Measurements from ENCODE around the gene TMEM164. TPM values are rescaled to one million over a fixed set of nuclear protein-coding genes. Genes with fewer than 3 reads are reported as not detected.
A peak's percentile ranks its signal among the peaks of the same experiment; 100 is the strongest.

The TMEM164 gene
- total and polyA plus RNA-seq, 2 of the 4 experiments (the other 2 are of a cell fraction), result 6.3 to 7.1 TPM

DNA sequence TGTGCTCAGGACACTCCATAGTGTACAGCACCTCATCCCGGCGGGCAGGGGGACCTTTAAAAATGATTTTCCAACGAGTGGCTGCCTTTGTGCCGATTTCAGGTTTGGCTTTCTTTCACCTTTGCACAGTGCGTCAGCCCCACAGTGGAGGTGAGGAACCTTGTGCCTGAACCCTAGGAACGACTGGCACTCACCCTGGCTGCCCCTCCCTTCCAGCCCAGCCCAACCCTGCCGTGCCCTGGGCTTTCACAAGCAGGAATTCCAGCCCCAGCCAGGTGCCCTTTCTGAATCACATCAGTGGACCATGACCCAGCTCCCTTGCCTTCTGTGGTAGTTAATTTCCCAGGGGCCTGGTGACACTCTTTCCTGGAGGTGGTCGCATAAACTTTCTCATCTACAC lies 1.3 kb downstream of the TMEM164 start:
- H3K36me3 ChIP-seq (ENCODE audit: control insufficient read depth, insufficient read depth, low read length), result no peaks in the 10 kb centered on the region
- H2AFZ ChIP-seq (replicated peaks; ENCODE audit: low read length, poor library complexity), result peak overlapping the region; percentile 37
- H3K18ac ChIP-seq (ENCODE audit: low read depth, low read length), result no peak overlapping the region
- H2AK9ac ChIP-seq (replicated peaks; ENCODE audit: low read depth, low read length, poor library complexity), result peak overlapping the region; percentile 79
- ATAC-seq (ENCODE audit: low read depth), result no peak
- H4K8ac ChIP-seq (ENCODE audit: low read depth in 2 of 2, low read length in 2 of 2), result no peak overlapping the region
- H2BK15ac ChIP-seq (ENCODE audit: low read depth, low read length), result no peak overlapping the region
- peaks cover 3% of the 10 kb centered on the region; the same call in 1 of the 2 replicates for H3K27me3 ChIP-seq (ENCODE audit: control insufficient read depth, insufficient read depth, low read length)
- H2BK20ac ChIP-seq (ENCODE audit: low read depth, low read length), result no peak overlapping the region
- no peak overlapping the region for H3K27ac ChIP-seq (ENCODE audit: insufficient read depth, low read length)
- H3K9me1 ChIP-seq (ENCODE audit: insufficient read depth, low read length), result 0 out of 2 replicates have a peak, but pooled peaks cover 4% of the 10 kb centered on the region
- no peak overlapping the region for H3K4me2 ChIP-seq (ENCODE audit: low read depth, low read length)
- in situ Hi-C loops (cut with MboI; ENCODE audit: low sequenced_read_pairs) (no loop called here), dilution Hi-C loops (cut with HindIII; ENCODE audit: low sequenced_read_pairs, unreplicated experiment) (no loop called here), intact Hi-C loops (cut with micrococcal nuclease) (loop anchor here (5.0 to 10.0 kb wide), 2 partner anchors 141 to 408 kb away; no protein-coding TSS in a partner anchor)
- no peak overlapping the region for H4K5ac ChIP-seq (ENCODE audit: low read depth, low read length)
- no peak overlapping the region for H3K4ac ChIP-seq (ENCODE audit: low read depth, low read length)
- TF ChIP-seq POLR2A (IDR thresholded peaks at IDR 0.05; ENCODE audit: low read depth, low read length) (no peak), RFX5 (IDR thresholded peaks at IDR 0.05; ENCODE audit: low read depth, low read length) (no peak), RCOR1 (IDR thresholded peaks at IDR 0.05; ENCODE audit: insufficient replicate concordance, low read length) (no peak), CHD1 (IDR thresholded peaks at IDR 0.05; ENCODE audit: low read depth, low read length) (no peak), CEBPB (IDR thresholded peaks at IDR 0.05; ENCODE audit: low read depth, low read length) (no peak), MXI1 (IDR thresholded peaks at IDR 0.05; ENCODE audit: borderline replicate concordance, low read depth, low read length) (no peak), MAFK (IDR thresholded peaks at IDR 0.05; ENCODE audit: low read depth, low read length) (no peak), RAD21 (IDR thresholded peaks at IDR 0.05; ENCODE audit: low read length) (no peak), BHLHE40 (IDR thresholded peaks at IDR 0.05; ENCODE audit: low read depth, low read length) (no peak), NFE2L2 (IDR thresholded peaks at IDR 0.05; ENCODE audit: low read depth, low read length) (no peak), MAZ (IDR thresholded peaks at IDR 0.05; ENCODE audit: borderline replicate concordance, low read depth, low read length) (no peak), SMC3 (IDR thresholded peaks at IDR 0.05; ENCODE audit: low read depth, low read length) (no peak), FOS (IDR thresholded peaks at IDR 0.05; ENCODE audit: low read depth, low read length) (no peak)
- TF ChIP-seq, protein P1, sequence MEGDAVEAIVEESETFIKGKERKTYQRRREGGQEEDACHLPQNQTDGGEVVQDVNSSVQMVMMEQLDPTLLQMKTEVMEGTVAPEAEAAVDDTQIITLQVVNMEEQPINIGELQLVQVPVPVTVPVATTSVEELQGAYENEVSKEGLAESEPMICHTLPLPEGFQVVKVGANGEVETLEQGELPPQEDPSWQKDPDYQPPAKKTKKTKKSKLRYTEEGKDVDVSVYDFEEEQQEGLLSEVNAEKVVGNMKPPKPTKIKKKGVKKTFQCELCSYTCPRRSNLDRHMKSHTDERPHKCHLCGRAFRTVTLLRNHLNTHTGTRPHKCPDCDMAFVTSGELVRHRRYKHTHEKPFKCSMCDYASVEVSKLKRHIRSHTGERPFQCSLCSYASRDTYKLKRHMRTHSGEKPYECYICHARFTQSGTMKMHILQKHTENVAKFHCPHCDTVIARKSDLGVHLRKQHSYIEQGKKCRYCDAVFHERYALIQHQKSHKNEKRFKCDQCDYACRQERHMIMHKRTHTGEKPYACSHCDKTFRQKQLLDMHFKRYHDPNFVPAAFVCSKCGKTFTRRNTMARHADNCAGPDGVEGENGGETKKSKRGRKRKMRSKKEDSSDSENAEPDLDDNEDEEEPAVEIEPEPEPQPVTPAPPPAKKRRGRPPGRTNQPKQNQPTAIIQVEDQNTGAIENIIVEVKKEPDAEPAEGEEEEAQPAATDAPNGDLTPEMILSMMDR (conservative IDR thresholded peaks at IDR 0.05; ENCODE audit: low read depth, low read length), result no peak
- TF ChIP-seq, protein P2, sequence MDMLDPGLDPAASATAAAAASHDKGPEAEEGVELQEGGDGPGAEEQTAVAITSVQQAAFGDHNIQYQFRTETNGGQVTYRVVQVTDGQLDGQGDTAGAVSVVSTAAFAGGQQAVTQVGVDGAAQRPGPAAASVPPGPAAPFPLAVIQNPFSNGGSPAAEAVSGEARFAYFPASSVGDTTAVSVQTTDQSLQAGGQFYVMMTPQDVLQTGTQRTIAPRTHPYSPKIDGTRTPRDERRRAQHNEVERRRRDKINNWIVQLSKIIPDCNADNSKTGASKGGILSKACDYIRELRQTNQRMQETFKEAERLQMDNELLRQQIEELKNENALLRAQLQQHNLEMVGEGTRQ (IDR thresholded peaks at IDR 0.05; ENCODE audit: low read depth, low read length), result no peak
- no peaks in the 10 kb centered on the region for H3K9me3 ChIP-seq (ENCODE audit: control insufficient read depth, insufficient read depth, low read length)
- ChIA-PET POLR2A (ENCODE audit: unreplicated experiment) (no interaction called here), CTCF (no interaction called here)
- no peaks in the 10 kb centered on the region; the same call in 1 of the 2 replicates for H4K20me1 ChIP-seq (ENCODE audit: insufficient read depth, low read length)
- H3K56ac ChIP-seq (ENCODE audit: extremely low read depth, insufficient read depth, low read length), result no peak overlapping the region
- no peak overlapping the region for H4K91ac ChIP-seq (ENCODE audit: insufficient read depth, low read depth, low read length)
- no peak overlapping the region for H3K4me3 ChIP-seq (ENCODE audit: insufficient read depth, low read depth, low read length)
- no TSS peak for BruUV-seq (replicated peaks)
- peaks cover 0 to 6% of the 10 kb centered on the region in 2 experiments; a peak in 1 of 4 replicates for H3K79me1 ChIP-seq (ENCODE audit: low read depth in 1 of 2, low read length in 2 of 2)
- no peaks in the 10 kb centered on the region for H3K4me1 ChIP-seq (ENCODE audit: control insufficient read depth, insufficient read depth, low read length)
- no peak overlapping the region for H3K9ac ChIP-seq (ENCODE audit: low read depth, low read length)
- no peak overlapping the region for H3K23ac ChIP-seq (ENCODE audit: low read depth, low read length)
- H2AK5ac ChIP-seq (ENCODE audit: low read depth, low read length), result no peak overlapping the region
- no peak overlapping the region for H2BK5ac ChIP-seq (ENCODE audit: low read depth, low read length, poor library complexity, severe bottlenecking)
- WGBS, 2 experiments (ENCODE audit: extremely low coverage in 2 of 2, insufficient read length in 1 of 2), result 60% methylated on average over 1 of the region's 8 CpGs; no CpG with 5 or more reads in 1 of the 2 experiments
- no peak overlapping the region for H3K14ac ChIP-seq (replicated peaks; ENCODE audit: low read depth, low read length)
- DNase-seq, result no peak
- H2BK120ac ChIP-seq (ENCODE audit: low read depth, low read length), result no peak overlapping the region

All from IMR-90 (cell line).